Measurements from ENCODE around the gene SARS1. TPM values are rescaled to one million over a fixed set of nuclear protein-coding genes. Genes with fewer than 3 reads are reported as not detected.
A peak's percentile ranks its signal among the peaks of the same experiment; 100 is the strongest.

Gene SARS1
- total RNA-seq, 4 donors from 2014 or later: 154 to 172 (median 165) TPM

DNA sequence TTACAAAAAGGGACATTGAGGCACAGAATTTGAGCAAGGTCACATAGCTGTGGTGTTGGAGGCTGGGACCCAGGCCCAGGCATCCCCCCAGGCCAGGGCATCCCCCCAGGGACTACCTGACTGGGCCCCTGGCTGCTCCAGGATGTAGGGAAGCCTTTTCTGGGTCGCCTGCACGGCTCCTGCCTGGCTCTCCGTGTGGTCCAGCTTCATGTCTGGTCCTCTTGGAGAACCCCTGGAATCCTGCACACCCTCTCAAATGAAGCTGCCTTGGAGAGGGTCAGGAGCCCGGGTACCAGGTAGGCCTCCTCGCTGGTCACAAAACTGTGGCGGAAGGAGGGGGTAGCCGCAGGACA, 34.7 kb downstream of the SARS1 start:
- DNase-seq (ENCODE audit: low spot score in 2 of 2): peak in 1 of 2 donors; percentile 10
- TF ChIP-seq, protein P1, sequence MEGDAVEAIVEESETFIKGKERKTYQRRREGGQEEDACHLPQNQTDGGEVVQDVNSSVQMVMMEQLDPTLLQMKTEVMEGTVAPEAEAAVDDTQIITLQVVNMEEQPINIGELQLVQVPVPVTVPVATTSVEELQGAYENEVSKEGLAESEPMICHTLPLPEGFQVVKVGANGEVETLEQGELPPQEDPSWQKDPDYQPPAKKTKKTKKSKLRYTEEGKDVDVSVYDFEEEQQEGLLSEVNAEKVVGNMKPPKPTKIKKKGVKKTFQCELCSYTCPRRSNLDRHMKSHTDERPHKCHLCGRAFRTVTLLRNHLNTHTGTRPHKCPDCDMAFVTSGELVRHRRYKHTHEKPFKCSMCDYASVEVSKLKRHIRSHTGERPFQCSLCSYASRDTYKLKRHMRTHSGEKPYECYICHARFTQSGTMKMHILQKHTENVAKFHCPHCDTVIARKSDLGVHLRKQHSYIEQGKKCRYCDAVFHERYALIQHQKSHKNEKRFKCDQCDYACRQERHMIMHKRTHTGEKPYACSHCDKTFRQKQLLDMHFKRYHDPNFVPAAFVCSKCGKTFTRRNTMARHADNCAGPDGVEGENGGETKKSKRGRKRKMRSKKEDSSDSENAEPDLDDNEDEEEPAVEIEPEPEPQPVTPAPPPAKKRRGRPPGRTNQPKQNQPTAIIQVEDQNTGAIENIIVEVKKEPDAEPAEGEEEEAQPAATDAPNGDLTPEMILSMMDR (IDR thresholded peaks at IDR 0.05): no peak
- no peak for TF ChIP-seq POLR2A (IDR thresholded peaks at IDR 0.05)

DNA sequence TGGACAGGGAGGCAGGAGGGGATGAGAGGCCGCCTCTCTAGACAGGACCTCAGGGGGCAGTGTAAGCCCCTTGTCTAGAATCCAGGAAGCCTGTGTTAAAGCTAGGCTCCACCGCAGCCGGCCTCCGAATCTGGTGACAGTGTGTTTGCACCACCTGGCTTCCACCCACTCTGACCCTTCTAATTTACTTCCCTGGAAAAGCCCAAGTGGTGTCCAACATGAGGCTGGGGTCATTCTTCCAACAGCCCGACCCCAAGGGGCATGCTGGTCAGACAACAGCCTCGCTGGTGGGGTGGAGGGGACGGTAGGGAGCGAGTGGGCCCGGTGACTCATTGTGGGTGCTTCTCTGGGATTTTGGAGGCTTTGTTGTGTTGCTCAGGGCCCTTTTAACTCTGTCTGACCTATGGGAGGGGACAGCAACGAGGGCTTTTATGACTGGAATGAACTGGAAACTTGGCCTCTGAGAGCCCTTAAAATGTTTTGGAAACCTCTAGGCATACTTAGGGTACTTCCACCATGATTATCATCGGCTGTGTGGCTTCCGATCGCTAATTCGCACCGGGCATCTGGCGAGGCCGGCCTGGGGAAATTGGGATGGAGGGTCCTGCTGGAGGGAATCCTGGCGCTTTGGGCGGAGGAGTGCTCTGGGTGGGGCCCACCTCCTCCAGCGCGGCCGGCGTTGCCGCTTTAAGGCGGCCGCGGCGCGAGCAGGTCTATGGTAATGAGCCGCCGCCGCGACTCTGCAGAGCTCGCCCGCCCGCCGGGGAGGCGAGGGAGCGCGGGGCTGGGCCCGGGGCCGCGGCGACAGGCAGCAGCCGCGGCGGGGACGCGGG, 35.3 kb downstream of the SARS1 start, which contains the start of gene CELSR2:
TSS of gene CELSR2 (plus strand) at position 743 of the 833 bp plus-strand sequence. CDS start 541 bp downstream, outside the sequence.
- peak in 1 of 2 donors; percentile 22 for DNase-seq (ENCODE audit: low spot score in 2 of 2)

More for the DNA sequence above, 34.7 kb downstream of the SARS1 start:
- intact Hi-C loops (cut with DNase I; ENCODE audit: low total_unique reads): no loop called here
- no peak overlapping the region for H3K4me3 ChIP-seq (ENCODE audit: low read depth, poor library complexity, severe bottlenecking)
- 89 to 95% methylated on average over 7 of the region's 7 CpGs for WGBS, 2 donors

DNA sequence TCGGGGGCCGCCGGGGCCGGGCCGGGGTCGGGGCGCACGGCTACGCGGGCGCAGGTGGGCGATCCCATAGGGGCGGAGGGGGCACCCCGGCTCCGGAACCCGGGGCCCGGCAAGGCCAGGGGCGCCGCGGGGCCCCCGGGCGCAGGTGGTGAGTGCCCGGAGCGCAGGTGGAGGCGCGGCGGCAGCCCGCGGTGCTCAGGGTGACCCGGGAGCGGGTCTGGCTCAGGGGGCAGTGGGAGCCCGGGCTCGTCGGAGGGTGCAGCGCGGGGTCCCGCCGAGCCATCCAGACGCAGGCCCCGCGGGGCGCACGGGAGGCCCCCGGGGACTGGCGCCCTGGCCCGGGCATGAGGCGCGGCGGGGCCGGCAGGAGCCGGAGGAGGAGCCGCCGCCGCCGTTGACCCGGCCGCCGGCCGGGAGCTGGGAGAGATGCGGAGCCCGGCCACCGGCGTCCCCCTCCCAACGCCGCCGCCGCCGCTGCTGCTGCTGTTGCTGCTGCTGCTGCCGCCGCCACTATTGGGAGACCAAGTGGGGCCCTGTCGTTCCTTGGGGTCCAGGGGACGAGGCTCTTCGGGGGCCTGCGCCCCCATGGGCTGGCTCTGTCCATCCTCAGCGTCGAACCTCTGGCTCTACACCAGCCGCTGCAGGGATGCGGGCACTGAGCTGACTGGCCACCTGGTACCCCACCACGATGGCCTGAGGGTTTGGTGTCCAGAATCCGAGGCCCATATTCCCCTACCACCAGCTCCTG, 36.1 kb downstream of the SARS1 start:
- WGBS, 2 donors: 1% methylated on average over 35 of the region's 80 CpGs; no CpG with 5 or more reads in 1 of the 2 donors
- intact Hi-C loops (cut with DNase I; ENCODE audit: low total_unique reads): no loop called here
- TF ChIP-seq, protein P1 (IDR thresholded peaks at IDR 0.05): no peak
- TF ChIP-seq POLR2A (IDR thresholded peaks at IDR 0.05): no peak
- H3K4me3 ChIP-seq (ENCODE audit: low read depth, poor library complexity, severe bottlenecking): peak overlapping the region; percentile 49
- peak in 1 of 2 donors; percentile 7 for DNase-seq (ENCODE audit: low spot score in 2 of 2)

More for the DNA sequence above, 35.3 kb downstream of the SARS1 start, which contains the start of gene CELSR2:
- TF ChIP-seq POLR2A (IDR thresholded peaks at IDR 0.05): no peak
- TF ChIP-seq, protein P1 (IDR thresholded peaks at IDR 0.05): no peak
- peak within 1 kb of the TSS; percentile 49 for H3K4me3 ChIP-seq (ENCODE audit: low read depth, poor library complexity, severe bottlenecking)
- 19 to 41% methylated on average over 15 to 37 of the region's 49 CpGs for WGBS, 2 donors
- intact Hi-C loops (cut with DNase I; ENCODE audit: low total_unique reads): no loop called here

DNA sequence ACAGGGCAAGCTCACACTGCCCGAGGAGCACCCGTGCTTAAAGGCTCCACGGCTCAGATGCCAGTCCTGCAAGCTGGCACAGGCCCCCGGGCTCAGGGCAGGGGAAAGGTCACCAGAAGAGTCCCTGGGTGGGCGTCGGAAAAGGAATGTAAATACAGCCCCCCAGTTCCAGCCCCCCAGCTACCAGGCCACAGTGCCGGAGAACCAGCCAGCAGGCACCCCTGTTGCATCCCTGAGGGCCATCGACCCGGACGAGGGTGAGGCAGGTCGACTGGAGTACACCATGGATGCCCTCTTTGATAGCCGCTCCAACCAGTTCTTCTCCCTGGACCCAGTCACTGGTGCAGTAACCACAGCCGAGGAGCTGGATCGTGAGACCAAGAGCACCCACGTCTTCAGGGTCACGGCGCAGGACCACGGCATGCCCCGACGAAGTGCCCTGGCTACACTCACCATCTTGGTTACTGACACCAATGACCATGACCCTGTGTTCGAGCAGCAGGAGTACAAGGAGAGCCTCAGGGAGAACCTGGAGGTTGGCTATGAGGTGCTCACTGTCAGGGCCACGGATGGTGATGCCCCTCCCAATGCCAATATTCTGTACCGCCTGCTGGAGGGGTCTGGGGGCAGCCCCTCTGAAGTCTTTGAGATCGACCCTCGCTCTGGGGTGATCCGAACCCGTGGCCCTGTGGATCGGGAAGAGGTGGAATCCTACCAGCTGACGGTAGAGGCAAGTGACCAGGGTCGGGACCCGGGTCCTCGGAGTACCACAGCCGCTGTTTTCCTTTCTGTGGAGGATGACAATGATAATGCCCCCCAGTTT, 36.9 kb downstream of the SARS1 start:
- intact Hi-C loops (cut with DNase I; ENCODE audit: low total_unique reads): no loop called here
- DNase-seq (ENCODE audit: low spot score in 2 of 2): peak in 1 of 2 donors; percentile 16
- TF ChIP-seq, protein P1 (IDR thresholded peaks at IDR 0.05): no peak
- TF ChIP-seq POLR2A (IDR thresholded peaks at IDR 0.05): no peak
- 85 to 91% methylated on average over 30 to 33 of the region's 33 CpGs for WGBS, 2 donors
- H3K4me3 ChIP-seq (ENCODE audit: low read depth, poor library complexity, severe bottlenecking): peak overlapping the region; percentile 49

Measured in lower leg skin (tissue), 4 donors.